Measurements from ENCODE around the gene ROR1. TPM values are rescaled to one million over a fixed set of nuclear protein-coding genes. Genes with fewer than 3 reads are reported as not detected.

Gene ROR1
- total and polyA plus RNA-seq, 2 donors (not counting 3 experiments of a cell fraction or from before 2014, with no cell fraction given): 2.6 to 3.5 TPM

DNA sequence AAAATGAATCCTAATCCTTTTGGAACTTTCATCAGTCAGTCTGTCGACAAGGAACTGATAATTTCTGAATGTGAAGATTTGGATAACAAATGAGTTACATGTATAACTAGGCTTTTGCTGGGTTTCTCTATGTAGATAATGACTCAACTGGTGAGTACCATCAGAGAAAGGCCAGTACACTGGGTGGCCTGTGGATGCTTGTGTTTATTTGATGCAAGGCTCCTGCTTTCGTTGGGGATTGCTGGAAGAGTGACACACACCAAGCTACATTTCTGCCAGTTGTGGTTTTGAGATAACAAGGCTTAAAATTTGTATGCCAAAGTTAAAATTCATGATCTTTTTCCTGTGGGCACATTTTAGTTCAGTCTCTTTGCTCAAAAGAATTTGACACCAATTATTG is 314.0 kb downstream of the ROR1 start:
- DNase-seq (ENCODE audit: low read depth, low spot score): no peak
- ChIA-PET CTCF (interaction anchor here (1.1 kb wide), 1 partner anchor 37 kb away, joined by 3 read pairs; no protein-coding TSS in a partner anchor), POLR2A (no interaction called here)
- Histone ChIP-seq H3K4me3 (replicated peaks in 1 of 3; ENCODE audit: insufficient read depth in 1 of 3, low read depth in 1 of 3, low read length in 3 of 3) (no peak overlapping the region), H3K36me3 (ENCODE audit: control insufficient read depth in 2 of 2, extremely low read depth in 1 of 2, insufficient read depth in 2 of 2, low read length in 2 of 2) (no peaks in the 10 kb centered on the region), H3K9ac (replicated peaks; ENCODE audit: extremely low read depth, insufficient read depth, low read length) (no peak overlapping the region), H3K27ac (ENCODE audit: insufficient read depth, low read depth, low read length) (no peak overlapping the region), H3K27me3 (ENCODE audit: control insufficient read depth in 2 of 2, insufficient read depth in 2 of 2, low read length in 2 of 2) (no peaks in the 10 kb centered on the region), H2AFZ (ENCODE audit: low read depth, low read length) (no peak overlapping the region), H3K79me2 (ENCODE audit: control insufficient read depth, insufficient read depth, low read length) (no peaks in the 10 kb centered on the region), H3K9me1 (replicated peaks; ENCODE audit: control insufficient read depth, extremely low read depth, insufficient read depth, low read length) (no peaks in the 10 kb centered on the region), H3K4me1 (ENCODE audit: control insufficient read depth, extremely low read depth, insufficient read depth, low read length) (no peaks in the 10 kb centered on the region), H3K4me2 (ENCODE audit: insufficient read depth, low read length) (no peak overlapping the region), H3K9me3 (replicated peaks; ENCODE audit: control insufficient read depth, insufficient read depth, low read length) (no peaks in the 10 kb centered on the region), H4K20me1 (replicated peaks; ENCODE audit: control insufficient read depth, extremely low read depth, insufficient read depth, low read length) (no peaks in the 10 kb centered on the region)
- FAIRE-seq: no peak
- TF ChIP-seq, protein P1, sequence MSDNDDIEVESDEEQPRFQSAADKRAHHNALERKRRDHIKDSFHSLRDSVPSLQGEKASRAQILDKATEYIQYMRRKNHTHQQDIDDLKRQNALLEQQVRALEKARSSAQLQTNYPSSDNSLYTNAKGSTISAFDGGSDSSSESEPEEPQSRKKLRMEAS (IDR thresholded peaks at IDR 0.05; ENCODE audit: insufficient read depth, insufficient read length): no peak
- no peak for TF ChIP-seq POLR2AphosphoS5 (IDR thresholded peaks at IDR 0.05; ENCODE audit: insufficient read depth, low read depth, low read length)
- no peak for TF ChIP-seq POLR2A (IDR thresholded peaks at IDR 0.05; ENCODE audit: low read depth, low read length)
- TF ChIP-seq GATA2 (IDR thresholded peaks at IDR 0.05; ENCODE audit: insufficient read depth, insufficient read length, low read depth, low read length): no peak
- TF ChIP-seq EZH2 (IDR thresholded peaks at IDR 0.05; ENCODE audit: borderline replicate concordance, low read depth, low read length, severe bottlenecking): no peak
- no peak for TF ChIP-seq MYC (IDR thresholded peaks at IDR 0.05; ENCODE audit: low read depth, low read length)
- TF ChIP-seq FOS (IDR thresholded peaks at IDR 0.05; ENCODE audit: borderline replicate concordance, insufficient read depth, low read length): no peak
- no peak for TF ChIP-seq JUN (IDR thresholded peaks at IDR 0.05; ENCODE audit: borderline replicate concordance, insufficient read depth, insufficient read length, low read depth)
- TF ChIP-seq, protein P2, sequence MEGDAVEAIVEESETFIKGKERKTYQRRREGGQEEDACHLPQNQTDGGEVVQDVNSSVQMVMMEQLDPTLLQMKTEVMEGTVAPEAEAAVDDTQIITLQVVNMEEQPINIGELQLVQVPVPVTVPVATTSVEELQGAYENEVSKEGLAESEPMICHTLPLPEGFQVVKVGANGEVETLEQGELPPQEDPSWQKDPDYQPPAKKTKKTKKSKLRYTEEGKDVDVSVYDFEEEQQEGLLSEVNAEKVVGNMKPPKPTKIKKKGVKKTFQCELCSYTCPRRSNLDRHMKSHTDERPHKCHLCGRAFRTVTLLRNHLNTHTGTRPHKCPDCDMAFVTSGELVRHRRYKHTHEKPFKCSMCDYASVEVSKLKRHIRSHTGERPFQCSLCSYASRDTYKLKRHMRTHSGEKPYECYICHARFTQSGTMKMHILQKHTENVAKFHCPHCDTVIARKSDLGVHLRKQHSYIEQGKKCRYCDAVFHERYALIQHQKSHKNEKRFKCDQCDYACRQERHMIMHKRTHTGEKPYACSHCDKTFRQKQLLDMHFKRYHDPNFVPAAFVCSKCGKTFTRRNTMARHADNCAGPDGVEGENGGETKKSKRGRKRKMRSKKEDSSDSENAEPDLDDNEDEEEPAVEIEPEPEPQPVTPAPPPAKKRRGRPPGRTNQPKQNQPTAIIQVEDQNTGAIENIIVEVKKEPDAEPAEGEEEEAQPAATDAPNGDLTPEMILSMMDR (IDR thresholded peaks at IDR 0.05; ENCODE audit: extremely low read depth in 1 of 2, insufficient read depth in 1 of 2, low read depth in 1 of 2, low read length in 2 of 2): no peak
- intact Hi-C loops (cut with micrococcal nuclease): no loop called here
- dilution Hi-C loops (cut with MboI; ENCODE audit: extremely low pct_ligation_motif_present, low sequenced_read_pairs): no loop called here
- no TSS peak for BruUV-seq (replicated peaks)

All from endothelial cell of umbilical vein (primary cell).